H9 (cell line): ENCODE data around the gene NOTCH1. TPM values are rescaled to one million over a fixed set of nuclear protein-coding genes. Genes with fewer than 3 reads are reported as not detected.

Source experiments
- DNase-seq: peaks from one replicate; pipeline ENCODE4 v3.0.0-alpha.2; 2017
- H2AFZ ChIP-seq: one replicate; pipeline ENCODE4 v1.6.1; 2013; ENCODE audit warnings: mild to moderate bottlenecking, low read length, control low read depth, moderate library complexity
- H2AK5ac ChIP-seq: 2 replicates; pipeline ENCODE4 v1.6.1; 2013; ENCODE audit warnings: low read length, control low read depth, mixed read lengths; ENCODE audit not compliant: insufficient read length
- H2BK120ac ChIP-seq: one replicate; pipeline ENCODE4 v1.6.1; 2013; ENCODE audit warnings: low read depth, mild to moderate bottlenecking, low read length, control low read depth, inconsistent platforms; ENCODE audit not compliant: poor library complexity, severe bottlenecking
- H2BK12ac ChIP-seq: 2 replicates; pipeline ENCODE4 v1.6.1; 2013; ENCODE audit warnings: low read length, control low read depth, mixed read lengths, low read depth; ENCODE audit not compliant: insufficient read length
- H2BK15ac ChIP-seq: 2 replicates; pipeline ENCODE4 v1.6.1; 2013; ENCODE audit warnings: low read depth, low read length, control low read depth
- H2BK20ac ChIP-seq: one replicate; pipeline ENCODE4 v1.6.1; 2013; ENCODE audit warnings: low read depth, mild to moderate bottlenecking, low read length, control low read depth, inconsistent platforms; ENCODE audit not compliant: poor library complexity, severe bottlenecking
- H2BK5ac ChIP-seq: 2 replicates; pipeline ENCODE4 v1.6.1; 2013; ENCODE audit warnings: low read length, control low read depth, mixed read lengths; ENCODE audit not compliant: insufficient read length
- H3K14ac ChIP-seq: 2 replicates; pipeline ENCODE4 v1.6.1; 2013; ENCODE audit warnings: low read length, control low read depth; ENCODE audit not compliant: insufficient read depth
- H3K18ac ChIP-seq: 2 replicates; pipeline ENCODE4 v1.6.1; 2013; ENCODE audit warnings: low read depth, mild to moderate bottlenecking, mixed read lengths, low read length, control low read depth; ENCODE audit not compliant: insufficient read length
- H3K23ac ChIP-seq: 2 replicates; pipeline ENCODE4 v1.6.1; 2013; ENCODE audit warnings: low read length, control low read depth, mixed read lengths, low read depth; ENCODE audit not compliant: insufficient read length
- H3K23me2 ChIP-seq: 2 replicates; pipeline ENCODE4 v1.6.1; 2013; ENCODE audit warnings: low read depth, mild to moderate bottlenecking, mixed read lengths, low read length, control low read depth; ENCODE audit not compliant: insufficient read length, poor library complexity, severe bottlenecking
- H3K27ac ChIP-seq: 2 replicates; pipeline ENCODE4 v1.5.1; 2013; ENCODE audit warnings: low read length, control low read depth, mixed read lengths, low read depth; ENCODE audit not compliant: insufficient read length
- H3K27me3 ChIP-seq: 2 replicates; pipeline ENCODE4 v1.6.1; 2013; ENCODE audit warnings: low read length, control low read depth, inconsistent platforms; ENCODE audit not compliant: insufficient read depth
- H3K4ac ChIP-seq: 2 replicates; pipeline ENCODE4 v1.6.1; 2013; ENCODE audit warnings: low read depth, mild to moderate bottlenecking, control low read depth, inconsistent platforms, low read length, moderate library complexity
- H3K4me1 ChIP-seq: 2 replicates; pipeline ENCODE4 v1.6.1; 2013; ENCODE audit warnings: low read length, control low read depth, inconsistent platforms; ENCODE audit not compliant: insufficient read depth
- H3K4me2 ChIP-seq: 2 replicates; pipeline ENCODE4 v1.6.1; 2013; ENCODE audit warnings: low read length, control low read depth, mixed read lengths; ENCODE audit not compliant: insufficient read length, insufficient read depth
- H3K56ac ChIP-seq: 2 replicates; pipeline ENCODE4 v1.6.1; 2013; ENCODE audit warnings: low read depth, mild to moderate bottlenecking, mixed read lengths, low read length, control low read depth; ENCODE audit not compliant: insufficient read length
- H3K79me1 ChIP-seq: 2 replicates; pipeline ENCODE4 v1.6.1; 2013; ENCODE audit warnings: low read depth, mild to moderate bottlenecking, moderate library complexity, low read length, control low read depth, inconsistent platforms; ENCODE audit not compliant: insufficient read depth, poor library complexity, severe bottlenecking
- H3K79me2 ChIP-seq: 2 replicates; pipeline ENCODE4 v1.6.1; 2013; ENCODE audit warnings: low read length, control low read depth, inconsistent platforms; ENCODE audit not compliant: insufficient read depth
- H3K9ac ChIP-seq: 2 replicates; pipeline ENCODE4 v1.6.1; 2013; ENCODE audit warnings: low read length, control low read depth, mixed read lengths; ENCODE audit not compliant: insufficient read length; ENCODE audit errors: extremely low read depth
- H3K9me3 ChIP-seq: one replicate; pipeline ENCODE4 v1.6.1; 2013; ENCODE audit warnings: low read depth, low read length, inconsistent platforms; ENCODE audit not compliant: control insufficient read depth
- H3T11ph ChIP-seq: one replicate; pipeline ENCODE4 v1.6.1; 2013; ENCODE audit warnings: mild to moderate bottlenecking, low read length, control low read depth, inconsistent platforms
- H4K20me1 ChIP-seq: one replicate; pipeline ENCODE4 v1.6.1; 2013; ENCODE audit not compliant: control insufficient read depth, insufficient read length, insufficient read depth
- H4K5ac ChIP-seq: 2 replicates; pipeline ENCODE4 v1.6.1; 2013; ENCODE audit warnings: low read depth, mild to moderate bottlenecking, mixed read lengths, low read length, control low read depth; ENCODE audit not compliant: insufficient read length
- H4K8ac ChIP-seq: replicated peaks from 2 replicates; pipeline ENCODE4 v1.6.1; 2013; ENCODE audit warnings: low read length, control low read depth, mixed read lengths, low read depth; ENCODE audit not compliant: insufficient read length
- H4K91ac ChIP-seq: 2 replicates; pipeline ENCODE4 v1.6.1; 2013; ENCODE audit warnings: low read depth, mild to moderate bottlenecking, moderate library complexity, mixed read lengths, low read length, control low read depth; ENCODE audit not compliant: insufficient read length
- H3K27ac Mint-ChIP-seq, 3 experiments: 2 replicates in 2 of 3; 3 replicates in 1 of 3; pipeline ENCODE4 v1.8.0; 2020 to 2021; ENCODE audit warnings: mixed read lengths in 3 of 3, mild to moderate bottlenecking in 1 of 3, moderate library complexity in 1 of 3
- H3K27me3 Mint-ChIP-seq: 2 replicates; pipeline ENCODE4 v1.8.0; 2021; ENCODE audit warnings: low read depth, mild to moderate bottlenecking, moderate library complexity, mixed read lengths
- H3K36me3 Mint-ChIP-seq, 3 experiments: 2 replicates in 2 of 3; 3 replicates in 1 of 3; pipeline ENCODE4 v1.8.0; 2020 to 2021; ENCODE audit warnings: low read depth in 3 of 3, mixed read lengths in 3 of 3; ENCODE audit not compliant: insufficient read depth in 1 of 3
- H3K4me1 Mint-ChIP-seq, 2 experiments: 2 replicates each; pipeline ENCODE4 v1.8.0; 2020; ENCODE audit warnings: mixed read lengths in 2 of 2
- H3K4me3 Mint-ChIP-seq, 2 experiments: 2 replicates in 1 of 2; 3 replicates in 1 of 2; pipeline ENCODE4 v1.8.0; 2020 to 2021; ENCODE audit warnings: mild to moderate bottlenecking in 2 of 2, mixed read lengths in 2 of 2, moderate library complexity in 1 of 2
- H3K9me3 Mint-ChIP-seq, 2 experiments: 2 replicates in 1 of 2; 3 replicates in 1 of 2; pipeline ENCODE4 v1.8.0; 2020; ENCODE audit warnings: mild to moderate bottlenecking in 2 of 2, mixed read lengths in 2 of 2, moderate library complexity in 1 of 2
- WGBS: extraction: QIAGEN DNeasy Blood & Tissue Kit; methylation state at CpG from one replicate; pipeline ENCODE4 v1.1.7; 2013; ENCODE audit warnings: missing lambda C conversion rate, low lambda C conversion rate, mixed read lengths; ENCODE audit not compliant: insufficient read length; ENCODE audit errors: extremely low coverage; 5-methylcytosine and 5-hydroxymethylcytosine counted together
- total RNA-seq: library from RNA; stranded (reverse); gene quantifications from 2 replicates; pipeline ENCODE4 v1.2.1, GENCODE V29; 2021
- TF ChIP-seq, protein P1 (sequence below): fragments of 200-600 bp; sonication (generic); conservative IDR thresholded peaks from 3 replicates; pipeline ENCODE4 v1.8.0; 2021; ENCODE audit warnings: antibody characterized with exemption, mild to moderate bottlenecking

Gene NOTCH1
- total RNA-seq, 1 experiment from 2014 or later: 71.6 TPM

DNA sequence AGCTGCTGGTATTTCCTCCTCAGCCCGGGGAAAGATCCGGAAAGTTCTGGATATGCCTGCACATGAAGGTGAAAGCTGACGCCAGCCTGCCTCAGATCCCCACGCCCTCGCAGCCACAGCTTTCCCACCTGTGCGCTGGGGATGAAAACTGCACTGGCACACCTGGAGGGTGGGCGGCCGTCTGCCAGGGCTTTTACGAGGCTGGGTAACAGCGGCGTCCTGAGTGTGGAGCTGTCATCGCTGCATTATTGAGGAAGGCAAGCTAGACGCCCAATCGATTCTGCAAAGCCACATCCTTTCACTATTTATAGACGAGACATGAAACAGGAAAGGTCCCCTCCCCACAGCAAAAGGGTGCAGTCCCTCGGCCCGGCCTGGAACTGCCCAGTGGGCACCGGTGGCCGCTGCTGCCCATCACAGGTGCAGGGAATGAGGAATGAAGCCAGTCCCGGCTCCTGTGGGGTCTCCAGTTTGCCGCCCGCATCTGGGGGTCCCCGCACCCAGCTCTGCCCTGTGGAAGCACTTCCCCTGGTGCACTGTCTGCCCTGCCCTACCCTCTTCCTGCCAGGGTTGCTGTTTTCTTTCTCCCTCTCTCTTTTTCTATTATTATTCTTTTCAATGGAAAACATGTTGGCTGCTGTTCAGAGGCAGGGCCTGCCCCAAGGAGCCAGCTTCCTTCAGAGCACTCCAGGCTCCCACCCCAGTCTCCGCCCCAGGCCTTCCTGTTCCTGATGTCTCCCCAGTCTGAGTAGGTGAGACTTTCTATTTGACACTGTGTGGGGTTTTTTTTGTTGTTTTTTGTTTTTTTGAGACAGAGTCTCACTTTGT is 7.0 kb downstream of the NOTCH1 start:
- Histone ChIP-seq H4K5ac (no peak overlapping the region), H2BK12ac (no peak overlapping the region), H4K20me1 (peaks cover 4% of the 10 kb centered on the region), H4K8ac (no peak overlapping the region), H3K79me1 (peaks cover 18% of the 10 kb centered on the region), H3K9me3 (no peaks in the 10 kb centered on the region), H3K23ac (no peak overlapping the region), H3K56ac (no peak overlapping the region), H2BK5ac (no peak overlapping the region), H3K4me1 (no peaks in the 10 kb centered on the region), H4K91ac (no peak overlapping the region), H3K27ac (no peak overlapping the region), H2AFZ (no peak overlapping the region), H3K4me2 (no peak overlapping the region), H3K79me2 (peaks cover 3% of the 10 kb centered on the region; the same call in 1 of the 2 replicates), H3T11ph (no peak overlapping the region), H3K4ac (no peak overlapping the region), H3K27me3 (no peaks in the 10 kb centered on the region), H3K18ac (no peak overlapping the region), H2BK15ac (no peak overlapping the region), H2BK120ac (no peak overlapping the region), H3K14ac (no peak overlapping the region), H2BK20ac (no peak overlapping the region), H2AK5ac (no peak overlapping the region), H3K9ac (no peak overlapping the region), H3K23me2 (no peaks in the 10 kb centered on the region)
- Mint-ChIP-seq H3K27ac (peak overlapping the region in 2 of 3 experiments; percentile 25 to 54; a peak in 2 of 7 replicates), H3K4me3 (no peak overlapping the region), H3K36me3 (peaks cover 15 to 57% (median 41%) of the 10 kb centered on the region in 3 experiments; a peak in 6 of 7 replicates), H3K4me1 (peaks cover 9 to 25% of the 10 kb centered on the region in 2 experiments), H3K9me3 (no peaks in the 10 kb centered on the region), H3K27me3 (no peaks in the 10 kb centered on the region)
- DNase-seq: no peak
- TF ChIP-seq, protein P1, sequence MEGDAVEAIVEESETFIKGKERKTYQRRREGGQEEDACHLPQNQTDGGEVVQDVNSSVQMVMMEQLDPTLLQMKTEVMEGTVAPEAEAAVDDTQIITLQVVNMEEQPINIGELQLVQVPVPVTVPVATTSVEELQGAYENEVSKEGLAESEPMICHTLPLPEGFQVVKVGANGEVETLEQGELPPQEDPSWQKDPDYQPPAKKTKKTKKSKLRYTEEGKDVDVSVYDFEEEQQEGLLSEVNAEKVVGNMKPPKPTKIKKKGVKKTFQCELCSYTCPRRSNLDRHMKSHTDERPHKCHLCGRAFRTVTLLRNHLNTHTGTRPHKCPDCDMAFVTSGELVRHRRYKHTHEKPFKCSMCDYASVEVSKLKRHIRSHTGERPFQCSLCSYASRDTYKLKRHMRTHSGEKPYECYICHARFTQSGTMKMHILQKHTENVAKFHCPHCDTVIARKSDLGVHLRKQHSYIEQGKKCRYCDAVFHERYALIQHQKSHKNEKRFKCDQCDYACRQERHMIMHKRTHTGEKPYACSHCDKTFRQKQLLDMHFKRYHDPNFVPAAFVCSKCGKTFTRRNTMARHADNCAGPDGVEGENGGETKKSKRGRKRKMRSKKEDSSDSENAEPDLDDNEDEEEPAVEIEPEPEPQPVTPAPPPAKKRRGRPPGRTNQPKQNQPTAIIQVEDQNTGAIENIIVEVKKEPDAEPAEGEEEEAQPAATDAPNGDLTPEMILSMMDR: no peak
- no CpG with 5 or more reads among the region's 24 CpGs for WGBS
